ENCODE measurements around the gene EFHC1. TPM values are rescaled to one million over a fixed set of nuclear protein-coding genes. Genes with fewer than 3 reads are reported as not detected.

The EFHC1 gene
- total RNA-seq, 1 donor from 2014 or later, result 54.9 TPM

- no peaks in the 10 kb centered on the region for H3K27me3 Mint-ChIP-seq
- no peak for TF ChIP-seq CTCF (conservative IDR thresholded peaks at IDR 0.05)
- H3K36me3 Mint-ChIP-seq, result no peaks in the 10 kb centered on the region
- DNase-seq (ENCODE audit: extremely low spot score, unreplicated experiment), result no peak
- peak overlapping the region; percentile 14 for H3K4me3 Mint-ChIP-seq
- peak overlapping the region; percentile 78 for H3K27ac Mint-ChIP-seq
- H3K9me3 Mint-ChIP-seq, result no peaks in the 10 kb centered on the region
- peaks cover 24% of the 10 kb centered on the region for H3K4me1 Mint-ChIP-seq (ENCODE audit: unreplicated experiment)
Observed at GRCh38 chr6:52415917-52416628, 4.1 kb upstream of the EFHC1 start.

GRCh38 chr6:52416629-52417151 is 3.5 kb upstream of the EFHC1 start:
- no peaks in the 10 kb centered on the region for H3K9me3 Mint-ChIP-seq
- peak; percentile 92 for TF ChIP-seq CTCF (conservative IDR thresholded peaks at IDR 0.05)
- no peaks in the 10 kb centered on the region for H3K36me3 Mint-ChIP-seq
- H3K27ac Mint-ChIP-seq, result peak overlapping the region; percentile 78
- H3K4me1 Mint-ChIP-seq (ENCODE audit: unreplicated experiment), result peaks cover 24% of the 10 kb centered on the region
- peak overlapping the region; percentile 14 for H3K4me3 Mint-ChIP-seq
- DNase-seq (ENCODE audit: extremely low spot score, unreplicated experiment), result no peak
- H3K27me3 Mint-ChIP-seq, result no peaks in the 10 kb centered on the region

- Mint-ChIP-seq H3K27ac (peak overlapping the region; percentile 43), H3K4me1 (ENCODE audit: unreplicated experiment) (peaks cover 21% of the 10 kb centered on the region), H3K9me3 (no peaks in the 10 kb centered on the region), H3K4me3 (peak overlapping the region; percentile 24), H3K36me3 (no peaks in the 10 kb centered on the region), H3K27me3 (no peaks in the 10 kb centered on the region)
- no peak for DNase-seq (ENCODE audit: extremely low spot score, unreplicated experiment)
- no peak for TF ChIP-seq CTCF (conservative IDR thresholded peaks at IDR 0.05)
Observed at GRCh38 chr6:52417675-52418111, 2.4 kb upstream of the EFHC1 start.

- DNase-seq (ENCODE audit: extremely low spot score, unreplicated experiment), result no peak
- no peak overlapping the region for H3K4me3 Mint-ChIP-seq
- no peaks in the 10 kb centered on the region for H3K36me3 Mint-ChIP-seq
- peaks cover 19% of the 10 kb centered on the region for H3K4me1 Mint-ChIP-seq (ENCODE audit: unreplicated experiment)
- no peak for TF ChIP-seq CTCF (conservative IDR thresholded peaks at IDR 0.05)
- no peaks in the 10 kb centered on the region for H3K27me3 Mint-ChIP-seq
- H3K9me3 Mint-ChIP-seq, result no peaks in the 10 kb centered on the region
- H3K27ac Mint-ChIP-seq, result no peak overlapping the region
Observed at GRCh38 chr6:52418606-52419005, 1.5 kb upstream of the EFHC1 start.

- H3K9me3 Mint-ChIP-seq, result no peaks in the 10 kb centered on the region
- H3K27me3 Mint-ChIP-seq, result no peaks in the 10 kb centered on the region
- no peak overlapping the region for H3K4me3 Mint-ChIP-seq
- DNase-seq (ENCODE audit: extremely low spot score, unreplicated experiment), result no peak
- no peaks in the 10 kb centered on the region for H3K36me3 Mint-ChIP-seq
- H3K4me1 Mint-ChIP-seq (ENCODE audit: unreplicated experiment), result peaks cover 19% of the 10 kb centered on the region
- no peak overlapping the region for H3K27ac Mint-ChIP-seq
- TF ChIP-seq CTCF (conservative IDR thresholded peaks at IDR 0.05), result no peak
Observed at GRCh38 chr6:52420668-52421358, 671 bp downstream of the EFHC1 start.
